ENCODE data around the gene JADE1.

The JADE1 gene

GRCh38 chr4:128865132-128865531 is 55.6 kb downstream of the JADE1 start:
- H3K4me1 ChIP-seq (ENCODE audit: control insufficient read depth, insufficient read depth, low read length) = no peaks in the 10 kb centered on the region
- peaks cover 4 to 91% of the 10 kb centered on the region in 2 experiments; a peak in 2 of 3 replicates for H3K36me3 ChIP-seq (ENCODE audit: control insufficient read depth in 2 of 2, insufficient read depth in 1 of 2, low read length in 2 of 2)
- ChIA-PET CTCF (no interaction called here), POLR2A (no interaction called here)
- no peak overlapping the region for H3K27ac ChIP-seq (ENCODE audit: extremely low read depth, low read depth, low read length)
- no peak overlapping the region for H3K4me3 ChIP-seq (ENCODE audit: low read depth, low read length)
- H3K9me3 ChIP-seq (ENCODE audit: control insufficient read depth, insufficient read depth, low read depth, low read length) = no peaks in the 10 kb centered on the region
- no peak for TF ChIP-seq ZNF18 (tag by site-specific recombination; IDR thresholded peaks at IDR 0.05)
- TF ChIP-seq ZNF449 (tag by site-specific recombination; IDR thresholded peaks at IDR 0.05) = no peak
- no peak for TF ChIP-seq ZBTB49 (tag by site-specific recombination; IDR thresholded peaks at IDR 0.05; ENCODE audit: low read depth)
- no peak for TF ChIP-seq ZNF621 (tag by site-specific recombination; IDR thresholded peaks at IDR 0.05)
- TF ChIP-seq ZFP3 (tag by site-specific recombination; IDR thresholded peaks at IDR 0.05; ENCODE audit: low read depth) = no peak
- no peak for TF ChIP-seq ZNF121 (tag by site-specific recombination; IDR thresholded peaks at IDR 0.05)
- no peak for TF ChIP-seq ZNF510 (tag by site-specific recombination; IDR thresholded peaks at IDR 0.05; ENCODE audit: insufficient replicate concordance)
- TF ChIP-seq ZSCAN5A (tag by site-specific recombination; IDR thresholded peaks at IDR 0.05) = no peak
- no peak for TF ChIP-seq YY1 (tag by site-specific recombination; IDR thresholded peaks at IDR 0.05)
- TF ChIP-seq PRDM6 (tag by site-specific recombination; IDR thresholded peaks at IDR 0.05) = no peak
- TF ChIP-seq EGR2 (tag by site-specific recombination; IDR thresholded peaks at IDR 0.05; ENCODE audit: low read depth) = no peak
- TF ChIP-seq PBX3 (CRISPR knock-in tag; IDR thresholded peaks at IDR 0.05) = no peak
- TF ChIP-seq REPIN1 (tag by site-specific recombination; IDR thresholded peaks at IDR 0.05; ENCODE audit: low read depth) = no peak
- TF ChIP-seq ZNF704 (tag by site-specific recombination; IDR thresholded peaks at IDR 0.05) = no peak

All from HEK293 (cell line).